NT2/D1 (cell line): ENCODE data around the gene TGFBRAP1.
"Not testable (repeated sequence)": the region's sequence is repeated elsewhere in the genome, so short reads cannot be mapped to it uniquely, and the experiment has no call there.

Experiments used
- DNase-seq: peaks from one replicate; pipeline ENCODE4 v3.0.0-alpha.2; 2011; ENCODE audit warnings: low read depth, low spot score
- H3K27me3 ChIP-seq: 2 replicates; pipeline ENCODE4 v1.6.0; 2011; ENCODE audit warnings: mild to moderate bottlenecking; ENCODE audit not compliant: insufficient read length, insufficient read depth
- H3K36me3 ChIP-seq: 2 replicates; pipeline ENCODE4 v1.6.1; 2011; ENCODE audit warnings: mild to moderate bottlenecking, low read length, mixed read lengths; ENCODE audit not compliant: insufficient read depth, insufficient read length
- H3K4me1 ChIP-seq: 2 replicates; pipeline ENCODE4 v1.5.1; 2011; ENCODE audit not compliant: insufficient read depth, insufficient read length
- H3K4me3 ChIP-seq: 2 replicates; pipeline ENCODE4 v1.5.1; 2011; ENCODE audit warnings: low read depth; ENCODE audit not compliant: insufficient read length
- H3K9ac ChIP-seq: 2 replicates; pipeline ENCODE4 v1.6.0; 2011; ENCODE audit warnings: low read depth; ENCODE audit not compliant: insufficient read length
- H3K9me3 ChIP-seq: 2 replicates; pipeline ENCODE4 v1.5.1; 2011; ENCODE audit warnings: mild to moderate bottlenecking, low read length; ENCODE audit not compliant: insufficient read depth
- SUZ12 ChIP-seq: IDR thresholded peaks from 2 replicates; pipeline ENCODE4 v1.6.1; 2011; ENCODE audit not compliant: insufficient read length, insufficient read depth; ENCODE audit errors: extremely low read depth
- YY1 ChIP-seq: IDR thresholded peaks from 2 replicates; pipeline ENCODE4 v1.6.1; 2011; ENCODE audit not compliant: insufficient read length, insufficient read depth
- ZNF274 ChIP-seq: IDR thresholded peaks from 2 replicates; pipeline ENCODE4 v1.6.1; 2011; ENCODE audit warnings: mild to moderate bottlenecking, low read depth, low read length

Gene TGFBRAP1

DNA sequence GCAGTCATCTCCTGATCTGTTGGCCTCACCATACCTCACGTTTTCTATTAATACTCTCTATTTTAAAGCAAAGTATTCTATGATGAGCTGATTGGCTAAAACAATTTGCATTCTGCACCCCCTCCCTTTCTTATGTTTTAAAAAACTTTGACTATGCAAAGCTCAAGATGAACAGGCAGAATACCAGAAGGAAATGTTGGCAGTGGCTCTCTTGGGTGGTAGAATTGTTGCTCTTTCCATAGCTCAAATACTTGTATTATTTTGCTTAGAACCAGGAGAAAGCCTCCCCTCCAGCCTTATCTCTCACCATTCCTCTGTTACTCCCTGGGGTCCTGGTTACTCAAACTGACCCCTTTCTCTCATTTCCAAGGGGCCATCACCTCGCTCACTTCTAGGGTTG lies 73.6 kb downstream of the TGFBRAP1 start:
- DNase-seq = no peak
- TF ChIP-seq YY1 (no peak), ZNF274 (no peak), SUZ12 (no peak)
- Histone ChIP-seq H3K9me3 (no peaks in the 10 kb centered on the region; the same call in 1 of the 2 replicates), H3K4me1 (peaks cover 3% of the 10 kb centered on the region), H3K36me3 (no peaks in the 10 kb centered on the region), H3K9ac (no peak overlapping the region), H3K27me3 (no peaks in the 10 kb centered on the region), H3K4me3 (no peak overlapping the region)

DNA sequence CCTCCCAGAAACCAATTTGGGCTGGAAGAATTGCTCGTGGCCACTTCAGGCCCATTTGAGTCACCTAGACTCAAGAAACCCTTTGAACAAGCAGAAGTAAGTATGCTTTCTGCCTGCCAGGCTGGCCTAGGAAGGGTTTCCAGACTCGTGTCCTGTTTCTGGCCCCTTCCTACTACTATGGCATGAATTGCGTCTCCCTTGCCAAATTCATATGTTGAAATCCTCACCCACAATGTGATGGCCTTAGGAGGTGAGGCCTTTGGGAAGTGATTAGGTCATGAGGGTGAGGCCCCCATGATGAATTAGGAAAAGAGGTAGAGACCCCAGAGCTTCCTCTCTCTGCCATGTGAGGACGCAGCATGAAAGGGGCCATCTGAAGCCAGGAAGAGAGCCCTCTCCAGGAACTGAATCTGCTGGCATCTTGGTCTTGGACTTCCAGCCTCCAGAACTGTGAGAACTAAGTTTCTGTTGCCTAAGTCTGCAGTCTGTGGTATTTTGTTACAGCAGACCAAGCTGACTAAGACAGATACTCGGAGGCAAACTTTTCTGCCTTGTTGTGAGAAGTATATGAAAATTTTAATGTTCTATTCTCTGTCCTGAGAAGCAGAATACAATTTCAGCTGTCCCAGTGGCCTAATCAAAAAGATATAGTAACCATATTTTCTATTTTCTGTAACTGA lies 74.9 kb downstream of the TGFBRAP1 start:
- H3K36me3 ChIP-seq = no peaks in the 10 kb centered on the region
- no peak overlapping the region for H3K4me3 ChIP-seq
- peaks cover 3% of the 10 kb centered on the region for H3K4me1 ChIP-seq
- H3K27me3 ChIP-seq = no peaks in the 10 kb centered on the region
- H3K9me3 ChIP-seq = peaks cover 6% of the 10 kb centered on the region; the same call in 1 of the 2 replicates
- TF ChIP-seq YY1 (no peak), SUZ12 (no peak), ZNF274 (no peak)
- DNase-seq = no peak
- no peak overlapping the region for H3K9ac ChIP-seq

DNA sequence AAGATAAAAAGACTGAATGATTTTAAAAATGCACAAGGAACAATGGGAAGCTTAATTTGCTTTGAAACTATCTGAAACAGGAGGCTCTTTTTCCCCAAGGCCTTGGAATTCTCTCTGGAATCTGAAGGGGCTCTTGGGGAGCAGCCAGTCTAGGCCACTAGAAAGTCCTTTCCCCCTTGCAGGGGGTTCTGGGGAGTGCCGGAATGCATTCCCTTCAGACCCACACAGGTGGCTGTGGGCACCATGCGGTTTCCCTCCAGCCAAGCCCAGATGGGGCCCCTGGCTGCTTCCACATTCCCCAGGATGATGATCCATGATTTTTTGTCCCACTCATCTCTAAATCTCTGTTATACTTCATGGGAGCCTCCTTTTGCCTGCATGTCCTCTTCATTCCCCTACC lies 77.3 kb downstream of the TGFBRAP1 start:
- no peaks in the 10 kb centered on the region for H3K36me3 ChIP-seq
- TF ChIP-seq ZNF274 (no peak), YY1 (no peak), SUZ12 (no peak)
- no peak overlapping the region for H3K9ac ChIP-seq
- peaks cover 16% of the 10 kb centered on the region; the same call in 1 of the 2 replicates for H3K9me3 ChIP-seq
- no peaks in the 10 kb centered on the region for H3K27me3 ChIP-seq
- H3K4me1 ChIP-seq = peaks cover 3% of the 10 kb centered on the region
- DNase-seq = no peak
- no peak overlapping the region for H3K4me3 ChIP-seq

DNA sequence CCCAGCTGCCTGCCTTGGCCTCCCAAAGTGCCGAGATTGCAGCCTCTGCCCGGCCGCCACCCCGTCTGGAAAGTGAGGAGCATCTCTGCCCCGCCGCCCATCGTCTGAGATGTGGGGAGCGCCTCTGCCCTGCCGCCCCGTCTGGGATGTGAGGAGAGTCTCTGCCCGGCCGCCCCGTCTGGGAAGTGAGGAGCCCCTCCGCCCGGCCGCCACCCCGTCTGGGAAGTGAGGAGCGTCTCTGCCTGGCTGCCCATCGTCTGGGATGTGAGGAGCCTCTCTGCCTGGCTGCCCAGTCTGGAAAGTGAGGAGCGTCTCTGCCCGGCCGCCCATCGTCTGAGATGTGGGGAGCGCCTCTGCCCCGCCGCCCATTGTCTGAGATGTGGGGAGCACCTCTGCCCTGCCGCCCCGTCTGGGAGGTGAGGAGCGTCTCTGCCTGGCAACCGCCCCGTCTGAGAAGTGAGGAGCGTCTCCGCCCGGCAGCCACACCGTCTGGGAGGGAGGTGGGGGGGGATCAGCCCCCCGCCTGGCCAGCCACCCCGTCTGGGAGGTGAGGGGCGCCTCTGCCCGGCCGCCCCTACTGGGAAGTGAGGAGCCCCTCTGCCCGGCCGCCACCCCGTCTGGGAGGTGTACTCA lies 78.4 kb downstream of the TGFBRAP1 start:
- not testable (repeated sequence) for H3K27me3 ChIP-seq, H3K4me3 ChIP-seq
- peaks cover 16% of the 10 kb centered on the region; the same call in 1 of the 2 replicates for H3K9me3 ChIP-seq

DNA sequence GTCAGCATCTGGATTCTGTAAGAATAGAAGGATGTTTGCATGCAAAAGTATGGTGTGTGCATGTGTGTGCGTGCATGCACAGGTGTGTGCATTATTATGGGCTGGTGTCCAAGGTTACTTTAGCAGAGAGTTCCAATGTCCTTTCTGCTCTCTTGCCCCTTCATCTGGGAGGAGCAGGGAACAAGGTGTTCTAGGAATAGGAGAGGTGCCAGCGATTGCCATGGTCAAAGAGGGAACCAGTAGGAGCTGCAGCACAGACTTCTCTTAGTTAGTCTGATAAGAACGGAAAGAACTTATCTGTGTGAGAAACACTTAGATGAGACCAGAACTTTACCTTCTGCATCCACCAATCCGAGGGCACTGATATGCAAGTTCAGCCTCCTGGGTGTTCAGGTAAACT lies 79.6 kb downstream of the TGFBRAP1 start:
- Histone ChIP-seq H3K9me3 (peaks cover 16% of the 10 kb centered on the region; the same call in 1 of the 2 replicates), H3K4me3 (no peak overlapping the region), H3K9ac (no peak overlapping the region), H3K27me3 (no peaks in the 10 kb centered on the region), H3K4me1 (peaks cover 3% of the 10 kb centered on the region), H3K36me3 (no peaks in the 10 kb centered on the region)
- TF ChIP-seq SUZ12 = no peak
- no peak for DNase-seq

More for the DNA sequence above, 78.4 kb downstream of the TGFBRAP1 start:
- H3K36me3 ChIP-seq, H3K9ac ChIP-seq, H3K4me1 ChIP-seq, DNase-seq: not testable (repeated sequence)

DNA sequence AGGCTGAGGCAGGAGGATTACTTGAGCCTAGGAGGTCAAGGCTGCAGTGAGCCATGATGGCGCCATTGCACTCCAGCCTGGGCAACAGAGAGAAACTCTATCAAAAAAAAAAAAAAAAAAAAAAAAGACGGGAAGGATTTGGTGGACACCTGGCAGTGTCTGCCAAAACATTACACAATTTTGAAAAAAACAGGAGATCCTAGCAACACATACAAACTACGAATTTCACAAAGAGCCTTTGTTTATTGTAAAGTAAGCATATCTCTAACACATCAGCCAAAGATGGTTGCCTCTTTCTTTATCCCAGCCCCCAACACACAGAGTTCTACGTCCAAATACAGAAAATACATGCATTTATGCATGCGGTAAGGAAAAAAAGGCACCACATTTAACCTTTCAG lies 80.4 kb downstream of the TGFBRAP1 start:
- DNase-seq = no peak
- Histone ChIP-seq H3K9me3 (peaks cover 16% of the 10 kb centered on the region; the same call in 1 of the 2 replicates), H3K36me3 (no peaks in the 10 kb centered on the region), H3K9ac (no peak overlapping the region), H3K4me3 (no peak overlapping the region), H3K4me1 (peaks cover 3% of the 10 kb centered on the region), H3K27me3 (no peaks in the 10 kb centered on the region)
- no peak for TF ChIP-seq ZNF274
- no peak for TF ChIP-seq YY1

DNA sequence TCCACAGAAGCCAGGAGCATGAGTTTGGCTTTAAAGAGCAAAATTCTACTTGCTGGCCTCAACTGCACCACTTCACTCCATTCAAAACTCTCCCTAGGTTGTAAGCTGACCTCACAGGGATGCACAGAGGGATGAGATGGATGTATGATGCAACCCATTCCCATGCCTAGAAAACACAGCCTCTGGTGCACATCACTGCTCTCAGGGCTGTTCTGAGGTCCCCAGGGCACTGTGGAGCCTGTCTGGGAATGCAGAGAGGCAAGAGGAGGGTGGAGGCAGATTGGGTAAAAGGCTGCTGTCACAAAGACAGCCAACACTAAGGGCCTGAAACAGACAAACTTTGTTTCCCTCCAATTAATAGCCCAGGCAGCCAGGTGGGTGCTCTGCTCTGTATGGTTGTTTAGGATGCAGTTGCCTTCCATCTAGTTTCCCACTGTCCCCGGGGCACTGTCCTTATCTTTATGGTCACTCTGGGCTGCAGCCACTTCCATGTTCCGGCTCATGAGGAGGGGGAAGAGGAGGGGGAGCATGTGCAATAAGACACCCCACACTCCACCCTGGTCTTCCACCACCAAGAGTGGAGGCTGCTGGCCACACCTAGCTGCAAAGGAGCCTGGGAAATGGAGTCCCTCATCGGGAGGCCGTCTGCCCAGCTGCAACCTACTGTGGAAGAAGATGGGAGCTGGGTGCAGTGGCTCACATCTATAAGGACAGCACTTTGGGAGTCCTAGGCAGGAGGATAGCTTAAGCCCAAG lies 81.0 kb downstream of the TGFBRAP1 start:
- Histone ChIP-seq H3K36me3 (no peaks in the 10 kb centered on the region), H3K4me3 (no peak overlapping the region), H3K27me3 (no peaks in the 10 kb centered on the region), H3K9me3 (peaks cover 16% of the 10 kb centered on the region; the same call in 1 of the 2 replicates), H3K4me1 (peaks cover 3% of the 10 kb centered on the region), H3K9ac (no peak overlapping the region)
- no peak for DNase-seq
- TF ChIP-seq YY1 (no peak), SUZ12 (no peak), ZNF274 (no peak)
